IMR-90 (cell line): Measurements from ENCODE around the gene ARFGAP3.

Source experiments
- CHD1 ChIP-seq: IDR thresholded peaks from 2 replicates; pipeline ENCODE4 v1.6.1; 2012; ENCODE audit warnings: low read depth, low read length, improper control_type of control experiment
- CTCF ChIP-seq: conservative IDR thresholded peaks from 2 replicates; pipeline ENCODE4 v1.5.1; 2012; ENCODE audit warnings: mild to moderate bottlenecking, low read depth, low read length, improper control_type of control experiment
- POLR2A ChIP-seq: IDR thresholded peaks from 2 replicates; pipeline ENCODE4 v1.6.1; 2012; ENCODE audit warnings: mild to moderate bottlenecking, low read depth, low read length
- RAD21 ChIP-seq: IDR thresholded peaks from 2 replicates; pipeline ENCODE4 v1.6.1; 2012; ENCODE audit warnings: low read length, improper control_type of control experiment

DNA sequence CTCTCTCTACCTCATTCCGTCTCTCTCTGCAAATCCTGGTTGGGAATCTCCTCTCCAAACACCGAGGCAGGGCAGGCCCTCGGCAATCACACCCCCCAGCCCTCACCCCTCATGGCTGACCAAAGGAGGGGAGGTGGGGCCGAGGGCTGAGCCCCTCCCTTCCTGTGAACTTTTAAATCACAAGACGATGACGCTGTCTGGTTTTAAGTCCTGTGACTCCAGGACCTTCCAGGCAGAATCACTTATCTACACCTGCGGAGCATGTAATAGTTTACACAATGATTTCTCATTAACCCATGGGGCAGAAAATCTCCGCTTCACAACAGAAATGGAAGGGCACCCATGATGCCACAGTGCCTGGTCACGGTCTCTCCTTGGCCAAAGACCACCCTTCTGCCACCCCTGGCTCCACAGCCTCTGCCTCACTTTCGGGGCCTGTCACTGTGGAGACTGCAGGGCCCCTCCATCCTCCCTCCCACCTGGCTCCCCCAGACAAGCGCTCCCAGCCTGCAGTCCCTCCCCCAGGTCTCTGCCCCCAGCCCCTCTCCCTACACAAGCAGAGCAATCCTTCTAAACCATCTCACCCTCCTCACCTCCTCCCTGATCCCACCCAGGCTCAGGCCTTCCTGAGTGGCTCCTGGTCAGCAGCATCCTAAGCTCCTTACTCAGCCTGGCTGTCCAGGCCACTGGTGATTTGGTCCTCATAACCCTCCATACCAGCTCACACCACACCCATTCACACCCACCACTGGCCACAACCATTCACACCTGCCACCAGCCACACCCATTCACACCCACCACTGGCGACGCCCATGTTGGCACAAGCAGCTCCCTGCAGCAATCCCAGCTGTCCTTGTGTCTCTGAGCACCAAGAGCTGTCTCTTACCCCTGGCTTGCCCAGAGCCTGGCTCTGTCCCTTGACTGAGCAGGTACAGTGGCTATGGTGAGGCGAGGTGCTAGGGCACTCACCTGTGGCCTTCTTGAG lies 30.7 kb upstream of the ARFGAP3 start:
- TF ChIP-seq CHD1 (no peak), RAD21 (no peak), CTCF (no peak), POLR2A (no peak)
